ENCODE results near the gene PTTG1IP. TPM values are rescaled to one million over a fixed set of nuclear protein-coding genes. Genes with fewer than 3 reads are reported as not detected.
A peak's percentile ranks its signal among the peaks of the same experiment; 100 is the strongest.

PTTG1IP gene
- total and polyA plus RNA-seq, 2 of the 4 experiments (the other 2 are of a cell fraction): 167 to 194 TPM

DNA sequence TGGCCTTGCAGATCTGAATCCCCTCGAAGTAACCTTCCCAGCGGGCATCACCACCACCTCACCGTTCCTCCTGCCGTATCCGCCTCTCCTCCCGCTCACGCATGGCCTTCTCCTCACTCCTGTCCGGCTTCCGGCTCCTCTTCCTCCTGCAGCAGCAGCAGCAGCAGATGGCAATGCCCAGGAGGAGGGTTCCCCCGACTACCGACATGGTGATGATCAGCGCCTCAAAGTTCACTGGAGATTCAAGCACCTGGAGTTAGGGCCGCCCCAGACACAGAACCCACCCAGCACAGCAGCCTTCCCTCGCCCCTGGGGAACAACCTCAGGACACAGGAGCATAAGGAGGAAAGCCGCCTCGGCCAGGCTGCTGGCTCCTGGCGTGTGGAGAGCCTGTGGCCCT, 17.4 kb downstream of the PTTG1IP start:
- Histone ChIP-seq H2BK5ac (ENCODE audit: low read depth, low read length, poor library complexity, severe bottlenecking) (no peak overlapping the region), H3K4me3 (ENCODE audit: insufficient read depth, low read depth, low read length) (no peak overlapping the region), H3K4ac (ENCODE audit: low read depth, low read length) (no peak overlapping the region), H3K27ac (ENCODE audit: insufficient read depth, low read length) (no peak overlapping the region), H4K5ac (ENCODE audit: low read depth, low read length) (no peak overlapping the region), H3K9me3 (ENCODE audit: control insufficient read depth, insufficient read depth, low read length) (no peaks in the 10 kb centered on the region), H4K91ac (ENCODE audit: insufficient read depth, low read depth, low read length) (no peak overlapping the region), H3K27me3 (ENCODE audit: control insufficient read depth, insufficient read depth, low read length) (no peaks in the 10 kb centered on the region), H3K9me1 (ENCODE audit: insufficient read depth, low read length) (peaks cover 6% of the 10 kb centered on the region; the same call in 1 of the 2 replicates), H4K8ac (ENCODE audit: low read depth in 2 of 2, low read length in 2 of 2) (no peak overlapping the region), H2BK15ac (ENCODE audit: low read depth, low read length) (no peak overlapping the region), H3K23ac (ENCODE audit: low read depth, low read length) (no peak overlapping the region), H3K18ac (ENCODE audit: low read depth, low read length) (no peak overlapping the region), H2AK5ac (ENCODE audit: low read depth, low read length) (no peak overlapping the region), H2BK20ac (ENCODE audit: low read depth, low read length) (no peak overlapping the region), H3K14ac (replicated peaks; ENCODE audit: low read depth, low read length) (no peak overlapping the region), H2AK9ac (replicated peaks; ENCODE audit: low read depth, low read length, poor library complexity) (no peak overlapping the region), H3K56ac (ENCODE audit: extremely low read depth, insufficient read depth, low read length) (no peak overlapping the region), H3K4me2 (ENCODE audit: low read depth, low read length) (no peak overlapping the region), H3K79me1 (ENCODE audit: low read depth in 1 of 2, low read length in 2 of 2) (peaks cover 65 to 84% of the 10 kb centered on the region in 2 experiments), H2AFZ (replicated peaks; ENCODE audit: low read length, poor library complexity) (no peak overlapping the region), H3K36me3 (ENCODE audit: control insufficient read depth, insufficient read depth, low read length) (peaks cover 65% of the 10 kb centered on the region), H4K20me1 (ENCODE audit: insufficient read depth, low read length) (peaks cover 74% of the 10 kb centered on the region), H3K4me1 (ENCODE audit: control insufficient read depth, insufficient read depth, low read length) (no peaks in the 10 kb centered on the region), H2BK120ac (ENCODE audit: low read depth, low read length) (no peak overlapping the region), H3K9ac (ENCODE audit: low read depth, low read length) (no peak overlapping the region)
- POLR2A ChIA-PET (ENCODE audit: unreplicated experiment): no interaction called here
- TF ChIP-seq MAFK (IDR thresholded peaks at IDR 0.05; ENCODE audit: low read depth, low read length) (no peak), MXI1 (IDR thresholded peaks at IDR 0.05; ENCODE audit: borderline replicate concordance, low read depth, low read length) (no peak), MAZ (IDR thresholded peaks at IDR 0.05; ENCODE audit: borderline replicate concordance, low read depth, low read length) (no peak), USF2 (IDR thresholded peaks at IDR 0.05; ENCODE audit: low read depth, low read length) (no peak), FOS (IDR thresholded peaks at IDR 0.05; ENCODE audit: low read depth, low read length) (no peak)
- CTCF ChIA-PET: no interaction called here
- dilution Hi-C loops (cut with HindIII; ENCODE audit: low sequenced_read_pairs, unreplicated experiment) (no loop called here), intact Hi-C loops (cut with micrococcal nuclease) (no loop called here), in situ Hi-C loops (cut with MboI; ENCODE audit: low sequenced_read_pairs) (no loop called here)
- DNase-seq (no peak), ATAC-seq (ENCODE audit: low read depth) (peak; percentile 14; the same call in 1 of the 2 replicates)
- no TSS peak for BruUV-seq (replicated peaks)
- no CpG with 5 or more reads among the region's 17 CpGs for whole genome bisulfite sequencing, 2 experiments (ENCODE audit: extremely low coverage in 2 of 2, insufficient read length in 1 of 2)

Measured in IMR-90 (cell line).